DND-41 (cell line): ENCODE results near the gene TMBIM1.

Experiments
- ATAC-seq: fragments of 200-7000 bp; cut with Tn5 transposase; 3 replicates; pipeline ENCODE4 v1.9.1; 2021; ENCODE audit warnings: low read depth; ENCODE audit not compliant: insufficient read depth
- DNase-seq: peaks from one replicate; pipeline ENCODE4 v3.0.0-alpha.2; 2020
- H2AFZ ChIP-seq: 2 replicates; pipeline ENCODE4 v1.6.0; 2012; ENCODE audit warnings: low read depth, low read length
- H3K27ac ChIP-seq: 2 replicates; pipeline ENCODE4 v1.5.1; 2012; ENCODE audit warnings: low read length, inconsistent platforms
- H3K27me3 ChIP-seq: fragments of 200-600 bp; sonication (generic); 2 replicates; pipeline ENCODE4 v1.6.0; 2012; ENCODE audit warnings: low read length, mild to moderate bottlenecking, inconsistent platforms; ENCODE audit not compliant: insufficient read depth, poor library complexity
- H3K36me3 ChIP-seq: 2 replicates; pipeline ENCODE4 v1.5.1; 2012; ENCODE audit warnings: low read length, inconsistent platforms; ENCODE audit not compliant: insufficient read depth
- H3K4me1 ChIP-seq: 2 replicates; pipeline ENCODE4 v1.5.1; 2012; ENCODE audit warnings: mild to moderate bottlenecking, low read length; ENCODE audit not compliant: insufficient read depth
- H3K4me2 ChIP-seq: 2 replicates; pipeline ENCODE4 v1.6.0; 2012; ENCODE audit warnings: mild to moderate bottlenecking, moderate library complexity, low read length, inconsistent platforms; ENCODE audit not compliant: insufficient read depth
- H3K4me3 ChIP-seq, 2 experiments: fragments of 200-600 bp in 1 of 2; shearing (Covaris generic) in 1 of 2; 2 replicates each; pipeline ENCODE4 v1.5.1; 2012 to 2016; ENCODE audit warnings: inconsistent platforms in 2 of 2, low read length in 2 of 2, mild to moderate bottlenecking in 2 of 2, low read depth in 1 of 2, moderate library complexity in 1 of 2
- H3K79me2 ChIP-seq: 2 replicates; pipeline ENCODE4 v1.6.0; 2012; ENCODE audit warnings: low read length, inconsistent platforms; ENCODE audit not compliant: insufficient read depth
- H3K9ac ChIP-seq: 2 replicates; pipeline ENCODE4 v1.6.0; 2012; ENCODE audit warnings: low read depth, mild to moderate bottlenecking, inconsistent platforms, low read length, moderate library complexity
- H3K9me3 ChIP-seq: 2 replicates; pipeline ENCODE4 v1.5.1; 2012; ENCODE audit warnings: low read length, moderate library complexity, mild to moderate bottlenecking, inconsistent platforms; ENCODE audit not compliant: insufficient read depth, severe bottlenecking
- H4K20me1 ChIP-seq: 2 replicates; pipeline ENCODE4 v1.6.0; 2012; ENCODE audit warnings: low read length; ENCODE audit not compliant: insufficient read depth
- CTCF ChIP-seq: IDR thresholded peaks from 2 replicates; pipeline ENCODE4 v1.5.1; 2012; ENCODE audit warnings: borderline replicate concordance, low read length, moderate library complexity, mild to moderate bottlenecking; ENCODE audit not compliant: poor library complexity, severe bottlenecking; ENCODE audit errors: extremely low read depth
- EZH2 ChIP-seq: IDR thresholded peaks from 3 replicates; pipeline ENCODE4 v1.6.1; 2012; ENCODE audit warnings: borderline replicate concordance, low read depth, mild to moderate bottlenecking, moderate library complexity, low read length, inconsistent platforms; ENCODE audit not compliant: severe bottlenecking

Gene TMBIM1

GRCh38 chr2:218228366-218229090 is 63.8 kb downstream of the TMBIM1 start:
- DNase-seq (no peak), ATAC-seq (0 out of 3 replicates have a peak, but pooled peaks have one; percentile 4)
- Histone ChIP-seq H3K4me2 (peak overlapping the region; percentile 34; the same call in 1 of the 2 replicates), H3K27ac (peak overlapping the region; percentile 73), H2AFZ (no peak overlapping the region), H3K9me3 (no peaks in the 10 kb centered on the region), H3K4me1 (peaks cover 45% of the 10 kb centered on the region), H3K4me3 (no peak overlapping the region), H3K9ac (peak overlapping the region; percentile 18; the same call in 1 of the 2 replicates), H3K27me3 (no peaks in the 10 kb centered on the region), H4K20me1 (peaks cover 23% of the 10 kb centered on the region), H3K79me2 (peaks cover 54% of the 10 kb centered on the region), H3K36me3 (peaks cover 88% of the 10 kb centered on the region)
- TF ChIP-seq EZH2 (no peak), CTCF (no peak)

GRCh38 chr2:218226903-218227302 is 65.4 kb downstream of the TMBIM1 start:
- no peak overlapping the region for H3K9ac ChIP-seq
- H3K4me2 ChIP-seq = no peak overlapping the region
- H3K9me3 ChIP-seq = no peaks in the 10 kb centered on the region
- H3K4me1 ChIP-seq = peaks cover 56% of the 10 kb centered on the region
- no peak overlapping the region for H2AFZ ChIP-seq
- H4K20me1 ChIP-seq = peaks cover 39% of the 10 kb centered on the region
- H3K4me3 ChIP-seq = no peak overlapping the region
- H3K27me3 ChIP-seq = no peaks in the 10 kb centered on the region
- no peak for TF ChIP-seq EZH2
- no peak for TF ChIP-seq CTCF
- DNase-seq = no peak
- H3K36me3 ChIP-seq = peaks cover 83% of the 10 kb centered on the region
- no peak overlapping the region for H3K27ac ChIP-seq
- no peak for ATAC-seq
- peaks cover 68% of the 10 kb centered on the region for H3K79me2 ChIP-seq
